ENCODE measurements around the gene ENTR1.

The ENTR1 gene

GRCh38 chr9:136378170-136379002, 32.0 kb downstream of the ENTR1 start:
- Histone ChIP-seq H3K4me3 (ENCODE audit: low read length) (no peak overlapping the region), H3K36me3 (ENCODE audit: insufficient read depth, low read depth, low read length) (peaks cover 53% of the 10 kb centered on the region), H3K4me1 (ENCODE audit: insufficient read depth, low read length) (no peaks in the 10 kb centered on the region), H3K27ac (ENCODE audit: low read length) (no peak overlapping the region), H3K9ac (ENCODE audit: low read depth, low read length) (no peak overlapping the region), H3K27me3 (ENCODE audit: insufficient read depth, low read length) (no peaks in the 10 kb centered on the region), H3K9me3 (ENCODE audit: insufficient read depth, low read depth, low read length) (no peaks in the 10 kb centered on the region)

GRCh38 chr9:136377341-136378169, 32.9 kb downstream of the ENTR1 start:
- H3K9ac ChIP-seq (ENCODE audit: low read depth, low read length) = no peak overlapping the region
- H3K9me3 ChIP-seq (ENCODE audit: insufficient read depth, low read depth, low read length) = no peaks in the 10 kb centered on the region
- no peaks in the 10 kb centered on the region for H3K4me1 ChIP-seq (ENCODE audit: insufficient read depth, low read length)
- H3K4me3 ChIP-seq (ENCODE audit: low read length) = no peak overlapping the region
- peaks cover 44% of the 10 kb centered on the region for H3K36me3 ChIP-seq (ENCODE audit: insufficient read depth, low read depth, low read length)
- H3K27ac ChIP-seq (ENCODE audit: low read length) = no peak overlapping the region
- H3K27me3 ChIP-seq (ENCODE audit: insufficient read depth, low read length) = no peaks in the 10 kb centered on the region

- H3K4me1 ChIP-seq (ENCODE audit: insufficient read depth, low read length) = no peaks in the 10 kb centered on the region
- H3K36me3 ChIP-seq (ENCODE audit: insufficient read depth, low read depth, low read length) = peaks cover 33% of the 10 kb centered on the region
- no peak overlapping the region for H3K9ac ChIP-seq (ENCODE audit: low read depth, low read length)
- no peaks in the 10 kb centered on the region for H3K9me3 ChIP-seq (ENCODE audit: insufficient read depth, low read depth, low read length)
- no peaks in the 10 kb centered on the region for H3K27me3 ChIP-seq (ENCODE audit: insufficient read depth, low read length)
- no peak overlapping the region for H3K27ac ChIP-seq (ENCODE audit: low read length)
- no peak overlapping the region for H3K4me3 ChIP-seq (ENCODE audit: low read length)
Measured at GRCh38 chr9:136376457-136376856, 34.0 kb downstream of the ENTR1 start.

GRCh38 chr9:136375096-136375495, 35.3 kb downstream of the ENTR1 start:
- H3K27ac ChIP-seq (ENCODE audit: low read length) = no peak overlapping the region
- H3K9me3 ChIP-seq (ENCODE audit: insufficient read depth, low read depth, low read length) = no peaks in the 10 kb centered on the region
- H3K4me3 ChIP-seq (ENCODE audit: low read length) = no peak overlapping the region
- H3K4me1 ChIP-seq (ENCODE audit: insufficient read depth, low read length) = no peaks in the 10 kb centered on the region
- H3K36me3 ChIP-seq (ENCODE audit: insufficient read depth, low read depth, low read length) = peaks cover 23% of the 10 kb centered on the region
- H3K9ac ChIP-seq (ENCODE audit: low read depth, low read length) = no peak overlapping the region
- no peaks in the 10 kb centered on the region for H3K27me3 ChIP-seq (ENCODE audit: insufficient read depth, low read length)

- Histone ChIP-seq H3K36me3 (ENCODE audit: insufficient read depth, low read depth, low read length) (peaks cover 15% of the 10 kb centered on the region), H3K27me3 (ENCODE audit: insufficient read depth, low read length) (no peaks in the 10 kb centered on the region), H3K9ac (ENCODE audit: low read depth, low read length) (no peak overlapping the region), H3K4me3 (ENCODE audit: low read length) (no peak overlapping the region), H3K4me1 (ENCODE audit: insufficient read depth, low read length) (no peaks in the 10 kb centered on the region), H3K9me3 (ENCODE audit: insufficient read depth, low read depth, low read length) (no peaks in the 10 kb centered on the region), H3K27ac (ENCODE audit: low read length) (no peak overlapping the region)
Measured at GRCh38 chr9:136374183-136374575, 36.2 kb downstream of the ENTR1 start.

- no peaks in the 10 kb centered on the region for H3K9me3 ChIP-seq (ENCODE audit: insufficient read depth, low read depth, low read length)
- no peak within 1 kb of the TSS for H3K4me3 ChIP-seq (ENCODE audit: low read length)
- H3K27me3 ChIP-seq (ENCODE audit: insufficient read depth, low read length) = no peaks in the 10 kb centered on the region
- no peak within 1 kb of the TSS for H3K9ac ChIP-seq (ENCODE audit: low read depth, low read length)
- no peak within 1 kb of the TSS for H3K27ac ChIP-seq (ENCODE audit: low read length)
- H3K36me3 ChIP-seq (ENCODE audit: insufficient read depth, low read depth, low read length) = 0 out of 2 replicates have a peak, but pooled peaks cover 11% of the 10 kb centered on the region
- no peaks in the 10 kb centered on the region for H3K4me1 ChIP-seq (ENCODE audit: insufficient read depth, low read length)
Measured at GRCh38 chr9:136373300-136374182, 36.9 kb downstream of the ENTR1 start, which contains the start of gene CARD9. Gene CARD9 (minus strand): TSS chr9:136373669. CDS start chr9:136372078, 1,591 bp downstream.

GRCh38 chr9:136372561-136373299, 37.7 kb downstream of the ENTR1 start:
- H3K27me3 ChIP-seq (ENCODE audit: insufficient read depth, low read length) = no peaks in the 10 kb centered on the region
- H3K36me3 ChIP-seq (ENCODE audit: insufficient read depth, low read depth, low read length) = 0 out of 2 replicates have a peak, but pooled peaks cover 11% of the 10 kb centered on the region
- no peak overlapping the region for H3K27ac ChIP-seq (ENCODE audit: low read length)
- H3K9ac ChIP-seq (ENCODE audit: low read depth, low read length) = no peak overlapping the region; the same call in 1 of the 2 replicates
- no peaks in the 10 kb centered on the region for H3K4me1 ChIP-seq (ENCODE audit: insufficient read depth, low read length)
- no peak overlapping the region for H3K4me3 ChIP-seq (ENCODE audit: low read length)
- no peaks in the 10 kb centered on the region for H3K9me3 ChIP-seq (ENCODE audit: insufficient read depth, low read depth, low read length)

GRCh38 chr9:136372006-136372405, 38.4 kb downstream of the ENTR1 start:
- Histone ChIP-seq H3K4me1 (ENCODE audit: insufficient read depth, low read length) (no peaks in the 10 kb centered on the region), H3K9ac (ENCODE audit: low read depth, low read length) (no peak overlapping the region), H3K27ac (ENCODE audit: low read length) (no peak overlapping the region), H3K4me3 (ENCODE audit: low read length) (no peak overlapping the region), H3K36me3 (ENCODE audit: insufficient read depth, low read depth, low read length) (0 out of 2 replicates have a peak, but pooled peaks cover 11% of the 10 kb centered on the region), H3K9me3 (ENCODE audit: insufficient read depth, low read depth, low read length) (no peaks in the 10 kb centered on the region), H3K27me3 (ENCODE audit: insufficient read depth, low read length) (no peaks in the 10 kb centered on the region)

GRCh38 chr9:136371533-136371880, 38.9 kb downstream of the ENTR1 start:
- Histone ChIP-seq H3K9me3 (ENCODE audit: insufficient read depth, low read depth, low read length) (no peaks in the 10 kb centered on the region), H3K36me3 (ENCODE audit: insufficient read depth, low read depth, low read length) (0 out of 2 replicates have a peak, but pooled peaks cover 11% of the 10 kb centered on the region), H3K4me1 (ENCODE audit: insufficient read depth, low read length) (no peaks in the 10 kb centered on the region), H3K27ac (ENCODE audit: low read length) (no peak overlapping the region), H3K4me3 (ENCODE audit: low read length) (no peak overlapping the region), H3K9ac (ENCODE audit: low read depth, low read length) (no peak overlapping the region), H3K27me3 (ENCODE audit: insufficient read depth, low read length) (no peaks in the 10 kb centered on the region)

- H3K27ac ChIP-seq (ENCODE audit: low read length) = no peak overlapping the region
- no peaks in the 10 kb centered on the region for H3K9me3 ChIP-seq (ENCODE audit: insufficient read depth, low read depth, low read length)
- H3K4me3 ChIP-seq (ENCODE audit: low read length) = no peak overlapping the region
- H3K4me1 ChIP-seq (ENCODE audit: insufficient read depth, low read length) = no peaks in the 10 kb centered on the region
- H3K36me3 ChIP-seq (ENCODE audit: insufficient read depth, low read depth, low read length) = 0 out of 2 replicates have a peak, but pooled peaks cover 6% of the 10 kb centered on the region
- no peak overlapping the region for H3K9ac ChIP-seq (ENCODE audit: low read depth, low read length)
- no peaks in the 10 kb centered on the region for H3K27me3 ChIP-seq (ENCODE audit: insufficient read depth, low read length)
Measured at GRCh38 chr9:136370687-136371532, 39.5 kb downstream of the ENTR1 start.

All from iPS-20b (cell line).